GM21367 (cell line): Measurements from ENCODE around the gene GAS7.
"Not testable (repeated sequence)": the region's sequence is repeated elsewhere in the genome, so short reads cannot be mapped to it uniquely, and the experiment has no call there.

Source experiments
- ATAC-seq: cut with Tn5 transposase; IDR thresholded peaks from one replicate; pipeline ENCODE4 v1.9.1; 2021; ENCODE audit not compliant: unreplicated experiment

GAS7 gene

DNA sequence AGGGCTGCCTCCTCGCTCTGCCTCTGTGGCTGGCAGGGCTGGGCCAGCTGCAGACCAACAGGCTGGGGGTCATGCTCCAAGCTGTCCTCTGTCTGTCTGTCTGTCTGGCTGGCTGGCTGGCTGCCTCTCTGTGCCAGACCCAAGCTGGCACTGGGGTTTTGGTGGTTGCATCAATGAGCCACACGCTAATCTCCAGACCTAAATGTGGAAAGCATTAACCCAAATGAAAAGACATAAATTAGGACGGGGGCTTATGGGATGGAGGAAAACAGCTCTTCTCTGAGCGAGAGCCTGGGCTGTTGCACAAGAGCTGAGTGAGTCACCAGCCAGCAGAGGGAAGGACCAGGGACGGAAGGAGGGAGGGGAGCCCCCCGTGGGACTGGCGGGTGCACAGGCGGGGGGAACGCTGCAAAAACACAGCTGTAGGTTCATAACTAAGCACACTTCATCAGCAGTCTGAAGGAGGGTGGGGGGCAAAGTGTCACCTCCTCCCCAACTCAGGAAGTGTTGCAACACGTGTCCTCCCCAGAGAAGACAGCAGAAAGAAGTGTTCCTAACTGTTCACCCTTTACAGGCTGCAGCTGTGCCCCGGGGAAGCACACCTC is 83.4 kb downstream of the GAS7 start:
- ATAC-seq = no peak

DNA sequence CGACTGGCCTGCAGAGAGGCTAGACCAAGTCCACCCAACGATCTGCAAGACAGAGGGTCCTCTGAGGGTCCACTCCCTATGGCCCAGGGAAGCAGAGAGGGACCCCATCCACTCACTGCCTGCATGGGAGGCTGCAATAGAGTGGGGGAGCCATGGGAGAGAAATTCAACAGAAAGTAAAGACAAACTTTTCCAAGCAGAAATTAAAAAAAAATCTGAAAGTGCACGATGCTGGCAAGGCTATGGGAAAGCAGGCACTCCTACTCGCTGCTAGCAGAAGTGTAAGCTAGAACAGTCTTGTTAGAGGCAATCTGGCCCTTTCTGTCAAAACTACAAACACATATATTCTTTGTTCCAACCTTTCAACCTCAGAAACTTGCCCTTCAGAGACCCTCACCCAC is 85.4 kb downstream of the GAS7 start:
- ATAC-seq = no peak

DNA sequence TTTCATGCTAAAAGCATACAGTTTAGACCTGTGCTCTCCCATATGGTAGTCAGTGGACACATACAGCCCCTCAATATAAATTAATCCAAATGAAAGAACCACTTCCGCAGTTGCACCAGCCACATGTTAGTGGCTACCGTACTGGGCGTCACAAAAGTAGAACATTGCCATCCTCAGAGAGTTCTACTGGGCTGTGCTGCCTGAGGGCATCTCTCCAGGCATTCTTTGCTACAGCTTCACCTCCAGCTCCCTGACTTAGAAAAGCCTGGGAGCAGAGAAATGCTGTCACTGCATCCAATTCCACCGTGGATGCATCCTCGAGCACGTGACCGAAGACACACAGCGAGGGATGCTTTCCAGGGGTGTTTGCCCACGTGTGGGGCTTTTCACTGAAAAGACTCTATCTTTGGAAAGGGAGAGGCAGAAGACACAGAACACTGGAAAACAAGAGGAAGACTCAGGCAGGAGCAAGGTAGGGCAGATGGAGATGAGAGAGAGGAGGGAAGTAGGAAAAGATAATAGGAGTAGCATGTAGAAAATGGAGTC is 86.4 kb downstream of the GAS7 start:
- ATAC-seq = no peak

DNA sequence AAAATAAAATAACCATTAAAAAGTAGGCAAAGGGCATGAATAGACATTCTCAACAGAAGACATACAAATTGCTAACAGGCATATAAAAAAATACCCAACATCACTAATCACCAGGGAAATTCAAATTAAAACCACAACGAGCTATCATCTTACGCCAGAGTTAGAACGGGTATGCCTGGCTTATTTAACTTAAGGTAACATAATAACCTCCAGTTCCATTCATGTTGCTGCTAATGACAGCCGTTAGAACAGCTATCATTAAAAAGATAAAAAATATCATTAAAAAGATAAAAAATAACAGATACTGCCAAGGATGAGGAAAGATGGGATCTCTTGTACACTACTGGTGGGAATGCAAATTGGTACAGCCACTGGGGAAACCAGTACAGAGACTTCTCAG is 89.3 kb downstream of the GAS7 start:
- ATAC-seq = no peak

DNA sequence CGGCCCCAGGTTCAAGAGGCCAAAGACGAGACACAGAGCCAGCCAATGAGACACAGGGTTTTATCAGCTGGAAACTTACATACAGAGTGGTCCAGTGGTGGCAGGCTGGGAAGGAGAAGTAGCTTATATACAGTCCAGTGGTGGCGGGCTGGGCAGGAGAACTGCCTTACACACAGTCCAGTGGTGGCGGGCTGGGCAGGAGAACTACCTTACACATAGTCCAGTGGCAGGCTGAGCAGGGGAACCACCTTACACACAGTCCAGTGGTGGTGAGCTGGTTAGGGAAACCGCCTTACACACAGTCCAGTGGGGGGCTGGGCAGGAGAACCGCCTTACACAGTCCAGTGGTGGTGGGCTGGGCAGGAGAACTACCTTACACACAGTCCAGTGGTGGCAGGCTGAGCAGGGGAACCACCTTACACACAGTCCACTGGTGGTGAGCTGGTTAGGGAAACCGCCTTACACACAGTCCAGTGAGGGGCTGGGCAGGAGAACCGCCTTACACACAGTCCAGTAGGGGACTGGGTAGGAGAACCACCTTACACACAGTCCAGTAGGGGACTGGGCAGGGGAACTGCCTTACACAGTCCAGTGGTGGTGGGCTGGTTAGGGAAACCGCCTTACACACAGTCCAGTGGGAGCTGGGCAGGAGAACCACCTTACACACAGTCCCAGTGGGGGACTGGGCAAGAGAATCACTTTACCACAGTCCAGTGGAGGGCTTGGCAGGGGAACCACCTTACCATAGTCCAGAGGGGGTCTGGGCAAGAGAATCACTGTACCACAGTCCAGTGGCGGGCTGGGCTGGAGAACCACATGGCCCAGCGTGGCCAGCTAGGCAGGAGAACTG is 90.9 kb downstream of the GAS7 start:
- ATAC-seq = no peak

DNA sequence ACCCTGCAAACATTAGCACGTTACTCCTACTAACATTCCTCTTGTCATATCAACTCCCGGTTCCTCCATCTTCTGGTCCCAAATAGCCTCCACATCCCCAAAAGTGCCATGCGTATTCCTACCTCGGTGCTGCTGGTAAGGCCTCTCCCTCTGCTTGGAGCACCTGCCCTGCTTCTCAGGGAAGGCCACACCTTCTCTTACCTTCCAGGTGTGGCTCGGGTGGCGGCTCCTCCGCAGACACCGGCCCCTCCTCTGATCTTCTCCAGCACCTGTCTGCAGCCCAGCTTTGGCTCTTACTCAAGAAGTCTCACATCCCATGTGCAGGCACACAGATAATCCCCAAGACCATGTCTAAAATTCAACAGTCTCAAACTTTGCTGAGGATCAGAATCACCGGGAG is 92.3 kb downstream of the GAS7 start:
- ATAC-seq = no peak

DNA sequence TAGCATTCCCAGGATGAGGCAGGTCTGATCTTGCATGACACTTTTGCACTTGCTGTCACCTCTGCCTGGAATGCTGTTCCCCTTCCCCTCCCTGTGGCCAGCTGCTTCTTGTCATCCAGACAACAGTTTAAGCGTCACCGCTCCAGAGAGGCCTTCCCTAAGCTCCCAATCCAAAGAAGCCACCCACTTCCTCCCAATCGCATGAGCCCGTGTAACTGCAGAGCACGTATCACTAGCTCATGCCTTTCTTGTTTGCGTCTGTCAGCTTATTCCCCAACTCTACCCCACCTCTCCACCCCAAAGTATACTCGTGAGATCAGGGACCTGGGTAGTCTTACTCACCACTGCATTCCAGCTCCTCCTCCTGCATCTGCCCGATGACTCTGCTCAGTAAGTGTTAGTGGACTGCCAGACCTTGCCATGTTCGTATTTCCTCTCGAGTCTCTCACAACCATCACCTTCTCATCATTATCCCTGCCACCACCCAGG is 92.8 kb downstream of the GAS7 start:
- ATAC-seq = no peak

DNA sequence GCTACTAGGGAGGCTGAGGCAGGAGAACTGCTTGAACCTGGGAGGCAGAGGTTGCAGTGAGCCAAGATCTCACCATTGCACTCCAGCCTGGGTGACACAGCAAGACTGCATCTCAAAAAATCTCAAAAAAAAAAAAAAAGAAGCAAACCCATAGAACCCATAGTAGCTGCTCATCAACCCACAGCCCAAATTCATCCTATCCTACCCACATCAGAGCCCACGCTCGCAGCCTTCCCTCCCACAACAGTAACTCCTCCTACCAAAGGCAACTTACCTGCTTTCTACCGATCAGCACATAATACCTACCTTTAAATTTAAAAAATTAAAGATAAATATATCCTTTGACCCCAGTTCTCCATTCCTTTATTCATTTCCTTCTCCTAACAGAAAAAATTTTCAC is 94.7 kb downstream of the GAS7 start:
- ATAC-seq = no peak

DNA sequence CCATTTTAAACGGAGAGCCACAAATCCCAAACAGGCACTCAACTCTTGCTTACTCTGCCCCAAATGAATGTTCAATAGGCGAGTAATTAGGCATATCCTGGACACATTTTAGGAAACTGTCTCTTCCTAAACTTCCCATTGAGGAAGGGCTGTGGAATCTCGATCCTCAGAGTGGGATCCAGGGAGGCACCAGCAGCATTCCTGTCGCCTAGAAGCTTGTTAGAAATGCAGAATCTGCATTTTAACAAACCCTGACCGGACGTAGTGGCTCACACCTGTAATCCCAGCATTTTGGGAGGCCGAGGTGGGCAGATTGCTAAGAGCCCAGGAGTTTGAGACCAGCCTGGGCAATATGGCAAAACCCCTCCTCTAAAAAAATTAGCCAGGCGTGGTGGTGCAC is 95.6 kb downstream of the GAS7 start:
- ATAC-seq = no peak

DNA sequence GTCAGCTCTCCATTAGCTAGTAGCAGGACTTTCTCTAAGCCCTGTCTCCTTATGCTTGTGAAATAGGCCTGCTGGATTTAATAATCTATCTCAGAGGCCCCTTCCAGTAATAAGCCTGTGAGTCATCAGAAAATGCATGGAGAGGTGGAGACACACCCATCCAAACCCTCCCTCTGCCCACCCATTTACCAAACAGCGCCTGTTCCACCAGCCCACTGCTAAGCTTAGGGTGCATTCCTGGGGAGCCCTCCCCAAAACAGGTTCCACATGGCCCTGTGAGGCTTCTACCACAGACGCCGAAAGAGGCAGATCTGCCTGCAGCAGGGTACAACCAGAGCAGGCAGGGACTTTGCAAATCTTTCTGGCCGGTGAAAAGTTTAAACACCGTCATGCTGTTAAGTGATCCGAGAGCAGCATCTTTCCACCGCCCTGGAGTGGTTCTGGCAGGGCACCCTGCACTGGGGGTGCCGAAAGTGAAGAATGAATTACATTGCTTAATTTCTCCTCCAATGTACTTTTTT is 99.3 kb downstream of the GAS7 start:
- no peak for ATAC-seq

DNA sequence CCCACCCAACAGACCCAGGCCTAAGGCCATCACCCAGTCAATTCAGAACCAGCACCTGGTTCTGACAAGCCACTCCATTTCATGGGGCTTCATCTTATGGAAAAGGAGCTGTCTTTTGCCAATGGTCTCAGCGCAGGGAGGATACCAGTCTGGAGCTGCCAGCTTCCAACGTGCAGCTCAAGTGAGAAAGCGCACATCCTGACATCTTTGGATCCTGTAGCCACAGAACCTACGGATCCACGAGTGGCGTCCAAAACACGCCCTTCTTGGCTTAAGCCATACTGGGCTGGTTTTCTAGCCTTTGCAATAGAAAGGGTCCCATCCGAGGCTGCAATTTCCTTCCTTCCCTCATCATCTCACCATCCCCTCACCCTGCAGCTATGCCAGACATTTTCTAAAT is 101.8 kb downstream of the GAS7 start:
- no peak for ATAC-seq

DNA sequence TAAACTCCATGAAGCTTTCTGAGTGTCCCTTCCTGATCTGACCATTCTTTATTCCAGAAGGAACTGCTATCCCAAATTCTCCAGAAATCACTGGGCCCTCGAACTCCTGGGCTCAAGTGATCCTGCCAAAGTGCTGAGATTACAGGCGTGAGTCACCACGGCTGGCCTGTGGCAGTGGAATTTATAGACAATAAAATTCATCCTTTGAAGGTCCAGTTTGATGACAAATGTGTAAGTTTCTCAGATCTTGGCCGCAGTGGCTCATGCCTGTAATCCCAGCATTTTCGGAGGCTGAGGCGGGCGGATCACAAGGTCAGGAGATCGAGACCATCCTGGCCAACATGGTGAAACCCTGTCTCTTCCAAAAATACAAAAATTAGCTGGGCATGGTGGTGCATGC is 103.1 kb downstream of the GAS7 start:
- not testable (repeated sequence) for ATAC-seq

DNA sequence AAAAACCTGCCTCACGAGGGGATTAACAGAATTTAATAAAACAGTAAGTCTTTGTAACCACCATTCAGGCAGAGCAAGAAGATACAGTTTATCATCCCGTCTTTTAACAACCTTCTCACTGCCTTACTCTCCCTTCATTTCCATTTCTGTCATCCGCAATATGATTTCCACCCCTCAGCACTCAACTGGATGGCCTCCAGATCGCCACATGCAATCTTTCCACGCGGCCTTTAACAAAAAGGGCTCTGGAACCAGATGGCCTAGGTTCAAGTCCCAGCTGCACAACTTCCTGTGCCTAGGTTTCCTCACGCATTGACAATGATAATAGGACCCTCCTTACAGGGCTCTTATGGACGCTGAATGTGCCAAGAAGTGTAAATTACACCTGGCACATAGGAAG is 103.6 kb downstream of the GAS7 start:
- no peak for ATAC-seq

DNA sequence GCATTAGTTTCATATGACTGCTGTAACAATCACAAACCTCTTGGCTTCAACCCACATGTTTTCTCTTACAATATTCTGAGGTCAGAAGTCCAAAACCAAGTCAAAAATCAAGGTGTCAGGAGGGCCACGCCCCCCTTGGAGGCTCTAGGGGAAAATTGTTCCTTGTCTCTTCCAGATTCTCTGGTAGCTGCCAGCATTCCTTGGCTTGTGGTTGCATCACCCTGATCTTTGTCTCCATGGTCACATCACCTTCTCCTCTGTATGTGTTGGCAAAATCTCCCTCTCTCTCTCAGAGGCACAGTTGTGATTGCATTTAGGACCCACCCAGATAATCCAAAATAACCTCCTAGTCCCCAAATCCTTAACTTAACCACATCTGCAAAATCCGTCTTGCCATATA is 105.8 kb downstream of the GAS7 start:
- no peak for ATAC-seq

DNA sequence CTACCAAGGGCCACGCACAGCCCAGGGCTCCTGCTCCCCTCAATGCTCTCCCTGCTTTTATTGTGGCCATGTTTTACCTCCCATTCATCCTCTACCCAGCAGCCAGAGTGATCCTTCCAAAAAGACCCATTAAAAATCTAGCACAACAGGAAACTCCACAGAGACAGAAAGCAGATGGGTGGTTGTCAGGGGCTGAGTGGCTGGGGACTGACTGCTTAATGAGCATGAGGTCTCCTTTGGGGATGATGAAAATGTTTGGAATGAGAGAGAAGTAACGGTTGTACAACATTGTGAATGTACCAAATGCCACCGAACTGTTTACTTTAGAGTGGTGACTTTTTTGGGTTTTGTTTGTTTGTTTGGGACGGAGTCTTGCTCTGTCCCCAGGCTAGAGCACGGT is 107.4 kb downstream of the GAS7 start:
- no peak for ATAC-seq

DNA sequence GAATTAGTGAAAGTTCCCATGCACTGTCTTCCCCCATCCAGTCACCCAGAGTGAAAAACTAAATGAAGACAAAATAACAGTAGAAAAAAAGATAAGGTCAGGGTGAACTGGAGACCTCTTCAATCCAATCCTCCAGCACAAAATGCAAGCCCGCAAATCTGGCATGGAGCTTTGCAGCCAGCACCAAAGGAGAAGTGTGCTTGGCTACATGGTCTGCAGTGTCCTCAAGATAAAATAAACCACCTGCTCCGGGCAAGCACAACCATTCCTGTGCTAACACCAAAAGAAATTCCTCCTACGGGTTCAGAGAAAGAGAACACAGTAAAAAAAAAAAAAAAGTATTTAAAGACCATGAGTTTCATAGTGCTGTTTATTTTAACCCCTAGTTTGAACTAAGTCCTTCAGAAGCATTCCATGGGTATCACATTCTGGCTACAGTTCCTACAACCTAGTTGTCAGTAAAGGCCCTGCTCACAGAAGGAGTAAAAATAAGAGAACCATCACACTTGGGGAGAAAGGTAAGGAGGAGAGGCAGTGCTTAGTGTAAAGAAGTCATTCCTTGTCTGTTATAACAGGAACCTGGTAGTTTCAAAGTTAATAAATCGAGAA is 109.1 kb downstream of the GAS7 start:
- ATAC-seq = no peak

DNA sequence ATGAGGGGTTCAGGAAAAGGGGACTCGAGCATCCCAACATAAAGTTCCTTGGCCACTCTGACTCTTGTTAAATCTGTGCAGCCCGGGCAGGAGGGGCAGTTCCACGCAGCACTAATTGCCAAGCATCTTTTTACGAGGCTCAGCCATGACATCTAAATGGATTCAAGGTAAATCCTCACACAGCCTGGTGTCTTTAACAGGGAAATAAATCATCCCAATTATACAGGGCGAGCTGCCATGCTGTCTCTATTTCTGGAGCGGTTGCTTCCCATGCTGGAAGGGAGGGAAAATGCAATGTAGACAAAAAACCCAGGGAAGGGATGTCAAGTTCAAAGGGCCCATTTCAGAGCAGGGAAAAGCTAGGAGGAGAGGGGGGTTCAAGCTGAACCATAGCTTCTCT is 110.0 kb downstream of the GAS7 start:
- ATAC-seq = no peak

DNA sequence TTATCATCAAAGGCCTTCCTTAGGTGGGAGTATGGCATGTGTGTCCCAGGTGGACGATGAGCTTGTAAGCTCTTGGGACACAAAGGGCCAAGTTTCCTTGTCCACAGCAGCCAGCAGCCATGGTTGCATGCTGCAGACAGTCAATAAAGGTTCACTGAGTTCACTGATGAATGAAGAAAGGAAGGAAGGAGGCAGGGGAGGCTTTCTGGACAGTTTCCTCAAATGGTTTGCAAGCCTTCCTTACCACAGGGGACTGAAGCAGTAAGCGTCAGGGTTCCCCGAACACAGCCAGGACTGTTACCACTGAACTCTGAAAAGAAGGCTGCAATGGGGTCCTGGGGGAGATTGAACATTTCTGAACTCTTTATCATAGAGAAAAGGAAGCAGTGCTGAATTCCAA is 111.1 kb downstream of the GAS7 start:
- ATAC-seq = no peak

DNA sequence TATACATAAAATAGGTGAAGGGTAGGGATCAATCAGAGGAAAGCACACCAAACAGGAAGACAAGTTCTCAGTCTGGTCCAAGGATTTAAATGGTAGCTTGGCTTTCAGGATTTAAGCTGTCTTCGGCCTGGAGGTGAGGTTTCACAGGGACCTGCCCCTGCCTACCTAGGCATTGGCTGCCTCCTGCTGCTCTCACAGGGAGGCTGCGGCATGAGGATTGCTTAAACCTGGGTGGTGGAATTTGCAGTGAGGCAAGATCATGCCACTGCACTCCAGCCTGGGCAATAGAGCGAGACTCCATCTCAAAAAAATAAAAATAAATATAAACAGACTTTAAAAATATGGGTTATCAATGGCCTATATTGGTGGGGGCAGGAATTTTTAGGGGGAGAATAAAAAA is 114.5 kb downstream of the GAS7 start:
- no peak for ATAC-seq

DNA sequence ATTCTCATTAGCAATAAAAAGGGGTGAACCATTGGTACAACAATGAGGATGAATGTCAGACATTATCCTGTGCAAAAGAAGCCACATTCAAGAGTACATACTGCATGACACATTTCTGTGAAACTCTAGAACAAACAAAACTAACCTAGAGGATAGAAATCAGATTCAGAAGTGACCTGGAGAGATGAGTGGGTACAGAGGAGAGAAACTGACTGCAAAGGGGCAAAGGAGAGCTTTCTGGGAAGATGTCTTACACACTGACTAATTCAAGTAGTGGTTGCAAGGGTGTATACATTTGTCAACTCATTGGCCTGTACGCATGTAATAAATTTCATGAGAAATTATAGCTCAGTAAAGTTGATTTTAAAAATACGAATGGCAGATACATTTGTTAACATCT is 115.6 kb downstream of the GAS7 start:
- no peak for ATAC-seq

DNA sequence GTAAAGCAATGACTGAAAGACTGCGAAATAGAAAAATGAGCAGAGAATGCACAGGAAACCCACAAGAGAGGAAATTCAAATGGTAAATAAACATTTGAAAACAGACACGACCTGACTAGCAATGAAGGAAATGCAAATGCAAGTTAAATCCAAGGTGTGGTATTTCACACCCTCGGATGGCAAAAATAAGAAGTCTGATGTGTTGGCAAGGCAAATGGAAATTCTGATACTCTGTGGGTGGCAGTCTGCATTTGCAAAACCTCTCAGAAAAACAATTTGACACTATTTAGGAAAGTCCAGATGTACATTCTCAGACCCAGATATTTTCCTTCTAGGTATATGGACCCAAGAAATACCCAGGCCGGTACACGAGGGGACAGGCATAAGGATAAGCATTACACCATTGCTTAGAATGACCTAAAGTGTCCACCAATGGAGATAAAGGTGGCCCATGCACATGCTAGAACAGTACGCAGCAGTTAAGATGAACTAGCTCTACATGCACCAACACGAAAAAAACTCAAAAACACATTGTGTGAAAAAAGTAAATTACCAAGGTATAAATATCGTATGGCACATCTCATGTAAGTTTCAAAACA is 116.7 kb downstream of the GAS7 start:
- no peak for ATAC-seq
